HS-5 (cell line): ENCODE results near the gene PLA2G1B.

Source experiments
- DNase-seq: peaks from one replicate; pipeline ENCODE4 v3.0.0-alpha.2; 2012; ENCODE audit warnings: low read depth

PLA2G1B gene

GRCh38 chr12:120327593-120327992 lies at the start of gene PLA2G1B:
Gene PLA2G1B, minus strand, starts transcription at chr12:120327779. Its CDS starts 26 bp downstream, at chr12:120327753.
- no peak for DNase-seq

DNA sequence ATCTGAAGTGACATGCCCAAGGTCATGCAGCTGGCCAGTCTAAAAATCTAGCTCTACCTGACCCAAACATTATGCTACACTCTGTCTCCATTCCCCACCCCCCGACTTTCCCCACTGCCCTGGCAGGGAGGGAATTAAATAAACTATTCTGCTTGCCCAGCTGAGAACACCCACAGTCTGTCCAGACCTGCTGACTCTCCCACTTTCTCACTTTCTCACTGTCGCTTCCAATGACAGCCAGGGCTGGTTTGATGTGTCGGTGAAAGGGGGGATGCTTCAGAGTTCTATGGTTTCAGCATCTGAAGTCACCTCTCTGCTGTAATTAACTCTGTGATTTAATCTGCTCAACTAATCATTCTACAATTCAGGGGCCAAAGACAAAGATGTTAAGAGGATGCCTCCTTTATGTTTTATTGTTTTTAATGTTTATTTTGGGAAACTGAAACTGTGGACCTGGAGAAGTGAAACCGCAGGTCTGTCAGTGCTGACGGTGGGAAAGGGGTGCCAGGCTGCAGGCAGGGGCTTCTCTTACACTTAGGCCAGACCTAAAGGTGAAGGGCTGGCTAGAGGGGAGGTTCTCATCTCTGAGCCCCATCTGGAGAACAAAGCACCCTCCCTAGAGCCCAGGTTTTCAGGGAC lies 49.5 kb upstream of the PLA2G1B start:
- no peak for DNase-seq

- no peak for DNase-seq
These were observed 48.8 kb upstream of the PLA2G1B start for GRCh38 chr12:120376416-120376815.

DNA sequence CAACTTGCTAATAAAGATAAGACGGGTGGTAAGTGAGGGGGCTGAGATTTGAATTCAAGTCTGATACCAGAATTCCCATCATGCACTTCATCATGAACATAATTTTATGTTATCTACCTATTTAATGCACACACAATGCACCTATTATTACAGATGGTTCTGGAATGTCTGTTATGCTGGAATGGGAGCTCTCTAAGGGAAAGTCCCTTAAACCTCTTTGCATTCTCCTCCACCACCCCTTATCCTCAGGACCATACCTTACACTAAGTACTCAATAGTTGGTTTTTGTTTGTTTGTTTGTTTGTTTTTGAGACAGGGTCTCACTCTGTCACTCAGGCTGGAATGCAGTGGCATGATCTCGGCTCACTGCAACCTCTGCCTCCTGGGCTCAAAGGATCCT lies 48.4 kb upstream of the PLA2G1B start:
- no peak for DNase-seq

GRCh38 chr12:120373683-120374082 lies 46.1 kb upstream of the PLA2G1B start:
- no peak for DNase-seq

- no peak for DNase-seq
These were observed 43.0 kb upstream of the PLA2G1B start for GRCh38 chr12:120370343-120371243.

- no peak for DNase-seq
These were observed 42.2 kb upstream of the PLA2G1B start for GRCh38 chr12:120369603-120370342.

DNA sequence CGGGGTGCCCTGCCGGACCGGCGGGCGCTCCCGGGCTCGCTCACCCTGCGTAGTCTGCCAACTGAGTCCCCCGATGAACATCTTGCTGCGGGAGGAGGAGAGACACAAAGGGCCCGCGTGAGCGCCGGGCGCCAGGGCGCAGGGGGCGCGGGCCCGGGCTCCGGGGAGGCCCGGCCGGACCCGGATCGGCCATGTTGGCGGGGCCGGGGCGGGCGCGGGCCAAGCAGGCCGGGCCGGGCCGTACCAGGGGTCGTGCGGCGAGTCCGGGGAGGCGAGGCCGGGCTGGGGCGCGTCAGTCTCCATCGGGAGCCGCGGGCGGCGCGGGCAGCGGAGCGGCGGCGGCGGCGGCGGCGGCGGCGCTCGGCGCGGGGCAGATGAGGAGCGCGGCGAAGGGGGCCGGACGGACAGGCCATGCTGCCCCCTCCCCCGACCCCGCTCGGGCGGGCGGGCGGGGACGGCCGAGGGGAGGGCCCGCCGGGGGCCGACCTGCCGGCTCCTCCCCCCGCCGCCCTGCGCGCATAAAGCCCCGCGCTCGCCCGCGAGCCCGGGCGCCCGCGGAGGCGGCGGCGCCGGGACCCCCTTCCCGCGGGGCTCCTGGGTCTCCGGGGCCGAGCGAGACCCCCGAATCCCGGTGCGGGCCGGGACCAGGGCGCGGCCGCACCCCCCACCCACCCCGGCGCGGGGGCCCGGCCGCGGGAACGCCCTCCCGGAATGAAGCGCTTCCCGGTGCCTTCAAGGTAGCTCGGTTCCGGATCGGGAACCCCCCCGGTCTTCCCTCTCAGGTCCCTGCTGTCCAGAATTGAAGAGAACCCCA lies 41.4 kb upstream of the PLA2G1B start, which contains the start of gene MSI1:
TSS of gene MSI1 (minus strand) at position 376 of the 814 bp plus-strand sequence. CDS start at position 303, 73 bp downstream.
- no peak for DNase-seq

DNA sequence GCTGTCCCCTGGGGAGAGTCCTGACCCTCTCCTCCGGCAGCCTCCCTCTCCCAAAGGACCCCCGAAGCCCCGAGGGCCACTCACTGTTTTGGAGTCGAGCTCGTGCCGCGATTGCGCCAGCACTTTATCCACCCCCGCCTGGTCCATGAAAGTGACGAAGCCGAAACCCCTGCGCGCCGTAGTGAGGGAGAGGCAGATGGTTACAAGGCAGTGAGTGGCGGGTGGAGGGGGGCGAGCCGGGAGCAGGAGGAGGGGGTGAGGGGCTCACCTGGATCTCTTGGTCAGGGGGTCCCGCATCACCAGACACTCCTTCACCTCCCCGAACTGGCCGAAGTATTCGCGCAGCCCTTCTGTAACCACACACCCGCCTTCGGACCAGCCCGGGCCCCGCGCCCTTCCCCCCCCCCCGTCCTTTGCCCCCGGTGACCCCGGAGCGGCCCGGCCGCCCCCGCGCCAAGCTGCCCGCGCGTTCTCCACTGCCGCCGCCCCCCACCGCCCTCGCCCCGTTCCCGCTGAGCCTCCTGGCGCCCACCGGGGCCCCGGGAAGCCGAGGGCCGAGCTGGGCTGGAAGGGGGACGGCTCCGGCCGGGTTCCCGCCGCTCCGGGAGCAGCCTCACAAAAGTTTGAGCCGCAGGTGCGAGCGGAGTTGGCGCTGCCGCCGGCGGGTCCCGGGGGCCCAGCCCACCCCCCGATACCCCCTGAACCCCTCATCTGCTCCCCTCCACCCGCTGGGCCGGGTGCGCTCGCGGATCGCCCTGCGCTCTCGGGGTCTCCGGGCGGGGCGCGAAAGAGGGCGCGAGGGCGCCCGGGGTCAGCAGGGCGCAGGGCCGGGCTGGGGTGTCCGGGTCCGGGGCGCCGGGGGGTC lies 40.6 kb upstream of the PLA2G1B start:
- no peak for DNase-seq

DNA sequence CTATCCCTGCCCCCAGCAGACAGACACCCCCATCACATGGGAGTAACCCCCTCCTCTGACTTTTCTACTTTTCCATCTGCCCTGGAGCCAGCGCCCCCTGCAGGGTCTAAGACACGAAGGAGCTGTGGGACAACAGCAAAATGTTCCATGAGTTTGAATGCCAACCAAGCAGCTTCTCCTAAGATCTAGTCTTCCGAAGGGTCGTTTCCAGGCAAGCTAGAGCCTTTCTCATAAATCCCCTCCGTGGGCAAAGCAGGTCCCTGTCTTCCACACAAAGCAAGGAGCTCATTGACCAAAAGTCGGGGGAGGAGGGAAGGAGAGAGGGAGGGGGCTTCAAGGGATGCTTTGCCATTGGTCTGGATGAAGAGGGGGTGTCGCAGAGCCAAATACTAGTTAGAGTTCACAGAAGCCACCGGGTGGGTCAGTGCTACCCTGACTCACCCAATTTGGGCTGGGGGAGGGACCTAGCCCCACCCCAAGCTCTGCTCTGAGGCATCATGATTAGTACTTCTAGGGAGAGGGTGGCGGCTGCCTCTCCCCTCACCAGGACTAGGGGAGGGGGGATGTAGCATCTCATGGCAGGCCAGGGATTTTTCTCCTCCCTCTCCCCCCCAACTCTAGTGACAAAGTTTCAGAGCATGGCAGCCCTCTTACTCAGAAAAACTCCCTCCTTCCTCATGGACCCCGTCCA lies 39.8 kb upstream of the PLA2G1B start:
- DNase-seq = no peak

DNA sequence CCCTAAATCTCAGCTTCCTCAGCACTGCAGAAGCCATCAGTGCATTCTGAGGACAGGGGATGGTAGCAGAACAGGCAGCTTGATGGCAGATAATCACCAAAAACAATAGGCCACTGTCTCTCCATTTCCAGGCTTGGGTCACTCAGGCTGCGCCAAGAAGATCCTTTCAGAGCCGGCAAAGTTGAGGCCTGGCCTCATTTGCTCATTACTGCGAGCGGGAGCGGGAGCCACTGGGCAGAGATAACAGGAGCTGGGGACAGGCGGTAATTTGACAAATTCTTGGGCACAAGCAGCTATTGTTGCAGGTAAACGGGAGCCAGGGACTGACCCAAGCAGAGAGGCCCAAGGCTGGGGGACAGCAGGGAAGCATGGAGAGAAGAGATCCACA lies 39.3 kb upstream of the PLA2G1B start:
- no peak for DNase-seq

GRCh38 chr12:120366341-120366705 lies 38.7 kb upstream of the PLA2G1B start:
- no peak for DNase-seq

- no peak for DNase-seq
These were observed 38.2 kb upstream of the PLA2G1B start for GRCh38 chr12:120365675-120366340.

- DNase-seq = no peak
These were observed 36.9 kb upstream of the PLA2G1B start for GRCh38 chr12:120364487-120364886.

GRCh38 chr12:120363274-120363855 lies 35.8 kb upstream of the PLA2G1B start:
- no peak for DNase-seq

DNA sequence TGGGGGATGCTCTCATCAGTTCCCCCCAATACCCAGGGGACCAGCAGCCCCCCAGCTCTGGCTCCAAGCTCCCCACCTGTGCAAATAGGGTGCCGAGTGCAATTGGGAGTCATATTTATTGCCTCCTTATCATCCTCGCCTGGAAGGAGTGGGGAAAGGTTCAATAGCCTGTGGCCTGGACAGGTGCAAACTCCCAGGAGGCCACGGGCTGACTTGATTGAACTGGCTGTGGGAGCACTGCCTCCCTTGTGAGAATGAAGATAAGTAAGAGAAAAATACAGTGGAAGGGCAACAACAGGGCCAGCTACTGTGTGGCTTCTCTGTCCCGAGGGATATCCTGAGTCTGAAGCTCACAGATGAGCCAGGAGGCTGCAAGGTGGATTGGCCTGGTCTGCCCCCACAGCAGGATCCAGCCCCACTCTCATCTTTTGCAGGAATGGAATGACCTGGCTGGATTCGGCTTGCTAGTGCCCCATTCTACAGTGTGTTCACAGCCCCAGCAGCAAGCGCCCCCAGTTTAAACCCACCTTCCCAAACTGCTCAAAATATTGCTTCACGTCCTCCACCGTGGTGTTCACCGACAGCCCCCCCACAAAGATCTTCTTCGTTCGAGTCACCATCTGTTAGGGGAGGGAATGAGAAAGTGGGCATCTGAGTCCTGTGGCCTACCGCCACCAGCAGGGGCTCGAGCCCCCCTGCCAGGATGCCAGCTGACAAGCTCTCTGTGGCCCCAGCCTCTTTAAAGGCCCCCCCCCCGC lies 35.1 kb upstream of the PLA2G1B start:
- no peak for DNase-seq

DNA sequence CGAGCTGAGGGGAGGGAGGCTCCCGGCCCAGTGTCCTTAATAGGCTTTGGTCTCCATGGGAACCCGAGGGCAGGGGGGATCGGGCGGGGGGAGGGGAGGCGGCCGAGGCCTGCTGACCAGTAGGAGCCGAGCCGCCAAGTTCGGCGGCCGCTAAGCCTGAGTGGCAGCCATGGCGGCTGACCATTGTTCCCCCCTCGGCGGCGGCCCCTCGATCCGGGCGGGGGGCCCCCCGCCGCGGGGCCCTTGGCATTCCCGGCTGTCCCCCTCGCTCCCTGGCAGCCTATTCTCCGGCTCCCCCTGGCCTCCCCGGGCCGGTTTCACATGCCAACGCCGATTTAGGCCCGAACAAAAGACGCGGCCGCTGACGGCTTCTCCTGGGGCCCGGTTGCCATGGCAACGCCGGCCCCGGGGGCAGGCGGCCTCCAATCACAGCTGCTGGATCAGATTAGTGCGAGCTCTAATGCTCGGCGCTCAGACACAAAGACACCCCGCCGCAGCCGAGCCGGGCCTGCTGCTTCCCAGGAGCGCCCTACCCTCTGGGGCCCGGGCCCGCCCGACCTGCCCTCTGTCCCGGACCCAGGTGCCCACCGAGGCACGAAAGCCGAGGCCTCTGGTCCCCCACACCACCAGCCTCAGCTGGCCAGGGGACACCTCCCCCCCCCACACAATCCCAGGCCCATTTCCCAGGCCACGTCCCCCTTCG lies 34.1 kb upstream of the PLA2G1B start:
- no peak for DNase-seq

DNA sequence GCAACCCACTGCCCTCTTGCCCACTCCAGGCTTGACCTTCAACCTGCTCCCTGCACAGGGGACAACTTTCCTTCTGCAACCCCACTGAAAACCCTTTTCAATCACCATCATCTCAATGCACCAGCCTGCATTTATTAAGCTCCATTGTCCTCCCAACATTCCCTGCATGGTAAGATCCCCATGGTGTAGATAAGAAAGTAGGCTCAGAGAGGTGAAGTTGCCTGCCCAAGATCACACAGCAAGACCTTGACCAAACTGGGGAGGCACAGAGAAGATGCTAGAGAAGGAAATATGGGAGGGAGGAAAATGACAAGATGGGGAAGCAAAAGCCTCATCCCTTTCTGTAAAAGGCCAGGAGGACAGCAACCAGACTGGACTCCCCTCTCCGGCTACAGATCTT lies 31.5 kb upstream of the PLA2G1B start:
- DNase-seq = no peak
